Measurements from ENCODE around the gene LBHD2. TPM values are rescaled to one million over a fixed set of nuclear protein-coding genes. Genes with fewer than 3 reads are reported as not detected.

The LBHD2 gene
- total and polyA plus RNA-seq, 2 of the 13 experiments (the other 11 are each of a cell fraction or from before 2014, with no cell fraction given) = 0.67 to 1.00 TPM

GRCh38 chr14:103057372-103058163 lies 26.4 kb upstream of the LBHD2 start, which contains the start of gene CDC42BPB:
Gene CDC42BPB (minus strand): TSS chr14:103057549. CDS start chr14:103057173, 376 bp downstream.
- ChIA-PET CTCF (ENCODE audit: low intra/inter-chr PET ratio, low total read pairs) (no interaction called here), POLR2A (interaction anchor here (1.3 kb wide), 1 partner anchor 43 kb away, joined by 4 read pairs; no protein-coding TSS in a partner anchor)
- intact Hi-C loops (cut with micrococcal nuclease; ENCODE audit: unreplicated experiment) (no loop called here), in situ Hi-C loops (cut with HindIII; ENCODE audit: extremely low pct_ligation_motif_present, low pct_unique_long_range_greater_than_20kb) (no loop called here)
- peak within 1 kb of the TSS; percentile 9 for H2AFZ ChIP-seq (ENCODE audit: low read length)
- H3K9me3 ChIP-seq (ENCODE audit: low read length) = no peaks in the 10 kb centered on the region
- H3K4me3 ChIP-seq (replicated peaks in 1 of 3; ENCODE audit: insufficient read depth in 1 of 3, low read depth in 2 of 3, low read length in 3 of 3) = peak within 1 kb of the TSS; percentile 77 to 98 (median 91)
- peak within 1 kb of the TSS; percentile 93 for H3K4me2 ChIP-seq (ENCODE audit: low read depth, low read length)
- peak within 1 kb of the TSS; percentile 63 for H3K27ac ChIP-seq (ENCODE audit: extremely low read length, insufficient read depth, low read length)
- peaks cover 42% of the 10 kb centered on the region for H3K4me1 ChIP-seq (ENCODE audit: insufficient read depth, low read length)
- WGBS (ENCODE audit: low lambda C conversion rate) = 0% methylated on average over 8 of the region's 113 CpGs
- BruUV-seq (replicated peaks) = no TSS peak
- no peak for FAIRE-seq
- no peaks in the 10 kb centered on the region for H3K27me3 ChIP-seq (ENCODE audit: control insufficient read depth in 1 of 2, insufficient read depth in 2 of 2, low read length in 2 of 2)
- peaks cover 27% of the 10 kb centered on the region for H3K79me2 ChIP-seq (ENCODE audit: insufficient read depth, low read length)
- H3K36me3 ChIP-seq (replicated peaks in 1 of 2; ENCODE audit: control insufficient read depth in 1 of 2, insufficient read depth in 2 of 2, low read length in 2 of 2) = no peaks in the 10 kb centered on the region; a peak in 2 of 5 replicates
- peak; percentile 96 for ATAC-seq
- peak within 1 kb of the TSS; percentile 73 for H3K9ac ChIP-seq (ENCODE audit: insufficient read depth, low read depth, low read length)
- peaks cover 5% of the 10 kb centered on the region; the same call in 1 of the 2 replicates for H4K20me1 ChIP-seq (ENCODE audit: insufficient read depth, low read length)
- peak; percentile 66 for DNase-seq (ENCODE audit: low spot score)
- TF ChIP-seq KLF16 (CRISPR knock-in tag; IDR thresholded peaks at IDR 0.05) (0 out of 4 replicates have a peak, but pooled peaks of 1 of the 2 experiments have one; percentile 33), ZNF468 (CRISPR knock-in tag; IDR thresholded peaks at IDR 0.05) (no peak), ZNF441 (CRISPR knock-in tag; IDR thresholded peaks at IDR 0.05; ENCODE audit: borderline replicate concordance) (no peak), ZNF263 (CRISPR knock-in tag; IDR thresholded peaks at IDR 0.05) (no peak), MBNL3 (CRISPR knock-in tag; conservative IDR thresholded peaks at IDR 0.05) (no peak), RXRA (CRISPR knock-in tag; IDR thresholded peaks at IDR 0.05) (0 out of 2 replicates have a peak, but pooled peaks have one; percentile 38), ZNF788 (CRISPR knock-in tag; IDR thresholded peaks at IDR 0.05; ENCODE audit: borderline replicate concordance) (peak; percentile 35; the same call in 1 of the 2 replicates), IRF1 (CRISPR knock-in tag; IDR thresholded peaks at IDR 0.05; ENCODE audit: low read depth) (no peak), THAP11 (CRISPR knock-in tag; IDR thresholded peaks at IDR 0.05) (0 out of 2 replicates have a peak, but pooled peaks have one; percentile 52), ARID4A (CRISPR knock-in tag; IDR thresholded peaks at IDR 0.05; ENCODE audit: borderline replicate concordance) (peak; percentile 63; the same call in 1 of the 2 replicates), MXI1 (IDR thresholded peaks at IDR 0.05; ENCODE audit: borderline replicate concordance, low read depth, low read length) (peak; percentile 60; the same call in 1 of the 3 replicates), ZNF296 (CRISPR knock-in tag; conservative IDR thresholded peaks at IDR 0.05) (no peak), ZNF891 (CRISPR knock-in tag; IDR thresholded peaks at IDR 0.05) (peak; percentile 46; the same call in 1 of the 2 replicates), THAP9 (CRISPR knock-in tag; IDR thresholded peaks at IDR 0.05; ENCODE audit: borderline replicate concordance) (peak; percentile 60; the same call in 1 of the 2 replicates), FOSL1 (CRISPR knock-in tag; IDR thresholded peaks at IDR 0.05; ENCODE audit: borderline replicate concordance) (no peak)
